ENCODE measurements around the gene COBL. TPM values are rescaled to one million over a fixed set of nuclear protein-coding genes. Genes with fewer than 3 reads are reported as not detected.

COBL gene
- total and polyA plus RNA-seq, 10 of the 15 experiments (the other 5 are each of a cell fraction or from before 2014, with no cell fraction given): 0.21 TPM; not detected in 9

DNA sequence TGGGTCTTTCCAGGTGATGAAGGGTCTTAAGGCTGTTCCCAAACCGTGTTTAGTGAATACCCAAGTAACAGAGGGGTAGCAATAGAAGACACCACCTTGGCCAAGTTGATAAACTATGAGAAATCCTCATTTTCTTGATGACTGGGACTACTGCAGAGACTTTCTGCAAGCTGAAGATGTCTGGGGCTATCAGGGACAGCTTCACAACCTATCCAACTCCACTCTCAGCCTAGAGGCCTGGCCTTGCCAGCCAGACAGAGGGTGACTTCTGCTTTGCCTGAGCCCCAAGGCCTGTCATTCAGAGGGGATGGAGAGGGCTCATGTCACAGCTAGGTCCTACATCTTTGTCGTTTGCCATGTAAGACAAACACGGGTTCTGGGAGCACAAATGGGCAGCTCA lies 278.0 kb downstream of the COBL start:
- no peak for TF ChIP-seq CBFB (IDR thresholded peaks at IDR 0.05; ENCODE audit: low read depth)
- no peak for TF ChIP-seq HDAC6 (IDR thresholded peaks at IDR 0.05; ENCODE audit: unreplicated experiment)
- TF ChIP-seq ZSCAN29 (IDR thresholded peaks at IDR 0.05): no peak

DNA sequence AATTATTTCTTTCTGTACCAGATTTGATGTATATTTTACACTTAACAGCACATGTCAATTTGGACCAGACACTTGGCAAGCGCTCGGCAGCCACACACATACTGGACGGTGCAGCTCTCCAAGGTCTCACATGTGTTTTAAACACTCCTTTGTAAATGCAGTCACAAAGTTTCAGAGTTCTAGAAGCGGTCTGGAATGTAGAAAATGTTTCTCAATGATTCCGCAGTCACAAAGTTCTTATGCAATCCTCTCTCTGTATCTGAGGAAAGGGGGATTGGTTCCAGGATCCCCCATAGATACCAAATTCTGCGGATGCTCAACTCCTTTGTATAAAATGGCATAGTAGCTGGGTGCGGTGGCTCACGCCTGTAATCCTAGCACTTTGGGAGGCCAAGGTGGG lies 280.9 kb downstream of the COBL start:
- ATAC-seq (no peak), FAIRE-seq (no peak), DNase-seq (ENCODE audit: low read depth, low spot score) (no peak)
- intact Hi-C loops (cut with micrococcal nuclease; ENCODE audit: unreplicated experiment): no loop called here
- Histone ChIP-seq H4K20me1 (ENCODE audit: control insufficient read depth, insufficient read depth) (no peaks in the 10 kb centered on the region), H3K4me1 (ENCODE audit: control insufficient read depth, insufficient read depth, low read length) (no peaks in the 10 kb centered on the region), H3K4me2 (ENCODE audit: control insufficient read depth, insufficient read depth) (no peak overlapping the region), H3K9me3 (replicated peaks; ENCODE audit: control insufficient read depth, insufficient read depth, low read length) (no peaks in the 10 kb centered on the region), H3K27me3 (replicated peaks in 1 of 2; ENCODE audit: control insufficient read depth in 2 of 2, insufficient read depth in 2 of 2, low read length in 1 of 2) (peaks cover 0 to 2% of the 10 kb centered on the region in 2 experiments; a peak in 2 of 4 replicates), H3K27ac (ENCODE audit: control insufficient read depth, insufficient read depth) (no peak overlapping the region), H3K36me3 (ENCODE audit: control insufficient read depth in 2 of 2, insufficient read depth in 2 of 2, low read length in 1 of 2) (no peaks in the 10 kb centered on the region), H3K9ac (ENCODE audit: control insufficient read depth, insufficient read depth, low read length) (no peak overlapping the region), H3K4me3 (no peak overlapping the region), H2AFZ (ENCODE audit: control insufficient read depth, low read depth, low read length) (no peak overlapping the region), H3K79me2 (ENCODE audit: control insufficient read depth, insufficient read depth, low read length) (no peaks in the 10 kb centered on the region)
- SMC1A ChIA-PET (ENCODE audit: uncharacterized antibody, unreplicated experiment): no interaction called here
- in situ Hi-C loops (cut with MboI): no loop called here
- CTCF ChIA-PET: interaction anchor here (0.6 kb wide), 2 partner anchors 669 to 940 kb away, joined by 4 read pairs; a partner anchor contains a TSS
- WGBS (ENCODE audit: insufficient coverage, insufficient replicate concordance, low lambda C conversion rate, missing lambda C conversion rate): 56% methylated on average over 8 of the region's 8 CpGs
- POLR2A ChIA-PET: no interaction called here
- no TSS peak for BruUV-seq (replicated peaks)
- RAD21 ChIA-PET (ENCODE audit: unreplicated experiment): no interaction called here
- TF ChIP-seq ZZZ3 (IDR thresholded peaks at IDR 0.05; ENCODE audit: control insufficient read depth, insufficient read length, low read depth) (no peak), RB1 (IDR thresholded peaks at IDR 0.05; ENCODE audit: borderline replicate concordance) (no peak), HDAC6 (IDR thresholded peaks at IDR 0.05; ENCODE audit: unreplicated experiment) (no peak), KLF5 (IDR thresholded peaks at IDR 0.05; ENCODE audit: partially characterized antibody) (no peak), NBN (IDR thresholded peaks at IDR 0.05) (no peak), BMI1 (IDR thresholded peaks at IDR 0.05; ENCODE audit: borderline replicate concordance) (no peak), LARP7 (IDR thresholded peaks at IDR 0.05) (no peak), KAT2A (conservative IDR thresholded peaks at IDR 0.05; ENCODE audit: control insufficient read depth, low read depth, low read length) (no peak), ZBTB40 (IDR thresholded peaks at IDR 0.05; ENCODE audit: borderline replicate concordance) (no peak), USF1 (IDR thresholded peaks at IDR 0.05; ENCODE audit: borderline replicate concordance, extremely low read length, insufficient read depth, low read depth, low read length) (no peak), CHD2 (IDR thresholded peaks at IDR 0.05; ENCODE audit: borderline replicate concordance, low read depth, low read length) (no peak)

More for the DNA sequence above, 278.0 kb downstream of the COBL start:
- peaks cover 0 to 2% of the 10 kb centered on the region in 2 experiments; a peak in 3 of 4 replicates for H3K27me3 ChIP-seq (replicated peaks in 1 of 2; ENCODE audit: control insufficient read depth in 2 of 2, insufficient read depth in 2 of 2, low read length in 1 of 2)
- H3K9me3 ChIP-seq (replicated peaks; ENCODE audit: control insufficient read depth, insufficient read depth, low read length): no peaks in the 10 kb centered on the region
- no peaks in the 10 kb centered on the region for H3K36me3 ChIP-seq (ENCODE audit: control insufficient read depth in 2 of 2, insufficient read depth in 2 of 2, low read length in 1 of 2)
- H3K27ac ChIP-seq (ENCODE audit: control insufficient read depth, insufficient read depth): no peak overlapping the region
- no peaks in the 10 kb centered on the region for H3K79me2 ChIP-seq (ENCODE audit: control insufficient read depth, insufficient read depth, low read length)
- FAIRE-seq (no peak), ATAC-seq (no peak), DNase-seq (ENCODE audit: low read depth, low spot score) (no peak)
- ChIA-PET RAD21 (ENCODE audit: unreplicated experiment) (no interaction called here), CTCF (no interaction called here), SMC1A (ENCODE audit: uncharacterized antibody, unreplicated experiment) (no interaction called here), POLR2A (no interaction called here)
- H4K20me1 ChIP-seq (ENCODE audit: control insufficient read depth, insufficient read depth): no peaks in the 10 kb centered on the region
- 5% methylated on average over 3 of the region's 3 CpGs for WGBS (ENCODE audit: insufficient coverage, insufficient replicate concordance, low lambda C conversion rate, missing lambda C conversion rate)
- H3K9ac ChIP-seq (ENCODE audit: control insufficient read depth, insufficient read depth, low read length): no peak overlapping the region
- intact Hi-C loops (cut with micrococcal nuclease; ENCODE audit: unreplicated experiment): no loop called here
- H3K4me2 ChIP-seq (ENCODE audit: control insufficient read depth, insufficient read depth): no peak overlapping the region
- H3K4me3 ChIP-seq: no peak overlapping the region
- in situ Hi-C loops (cut with MboI): no loop called here
- BruUV-seq (replicated peaks): no TSS peak
- no peak overlapping the region for H2AFZ ChIP-seq (ENCODE audit: control insufficient read depth, low read depth, low read length)
- no peaks in the 10 kb centered on the region for H3K4me1 ChIP-seq (ENCODE audit: control insufficient read depth, insufficient read depth, low read length)

All from GM12878 (cell line).